GM19025 (cell line): ENCODE data around the gene SANBR.
"Not testable (repeated sequence)": the region's sequence is repeated elsewhere in the genome, so short reads cannot be mapped to it uniquely, and the experiment has no call there.

Experiments used
- ATAC-seq: cut with Tn5 transposase; IDR thresholded peaks from one replicate; pipeline ENCODE4 v1.9.1; 2021; ENCODE audit warnings: mild to moderate bottlenecking, low read depth, moderate library complexity; ENCODE audit not compliant: unreplicated experiment

The SANBR gene

DNA sequence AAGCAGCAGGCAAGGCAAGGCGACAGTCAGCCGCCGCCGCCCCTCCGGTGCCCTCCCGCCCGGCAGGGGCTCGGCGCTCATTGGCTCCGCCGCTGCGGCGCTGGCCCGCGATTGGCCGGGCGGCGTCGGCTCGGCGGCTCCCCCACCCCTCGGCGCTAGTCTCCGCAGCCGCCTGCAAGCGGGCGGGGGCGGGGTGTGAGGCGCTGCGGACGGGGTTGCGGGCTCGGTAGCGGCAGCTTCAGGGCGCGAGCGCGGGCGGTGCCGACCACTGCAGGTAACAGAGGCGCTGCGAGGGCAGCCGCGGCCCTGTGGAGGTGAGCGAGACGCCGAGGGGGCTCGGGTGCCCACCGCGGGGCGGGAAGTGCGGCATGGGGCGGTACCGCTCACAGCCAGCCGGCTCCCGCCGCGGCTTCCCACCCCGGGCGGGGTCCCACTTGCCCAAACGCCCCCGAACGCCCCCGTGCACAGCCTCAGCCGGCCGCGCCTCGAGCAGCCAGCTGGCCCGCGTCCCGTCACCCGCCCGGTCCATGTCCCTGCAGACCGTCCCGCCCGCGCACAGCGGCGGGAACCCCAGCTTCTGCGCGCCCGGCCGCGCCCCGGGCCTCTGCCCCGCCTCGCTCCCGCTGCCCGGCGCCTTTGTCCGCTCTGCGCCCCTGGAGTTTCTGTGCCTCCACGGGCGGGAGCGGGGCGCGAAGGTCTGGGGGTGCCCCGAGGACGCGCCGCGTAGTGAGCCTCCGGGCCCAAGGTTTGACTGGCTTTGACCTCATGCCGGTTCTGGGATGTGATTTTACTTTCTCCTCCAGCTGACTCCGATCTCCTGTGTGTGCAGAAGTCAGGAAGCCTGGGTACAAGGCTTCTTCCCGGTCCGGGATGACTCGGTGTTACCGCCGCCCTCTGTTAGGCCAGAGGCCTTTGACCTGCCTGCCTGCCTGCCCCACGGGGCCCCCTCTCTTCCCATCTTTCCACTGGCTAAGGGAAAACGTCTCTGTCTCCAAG lies at the start of gene SANBR:
Gene SANBR, plus strand, starts transcription at position 158 of the 996 bp plus-strand sequence. CDS start 4,480 bp downstream, outside the sequence.
- peak; percentile 97 for ATAC-seq

DNA sequence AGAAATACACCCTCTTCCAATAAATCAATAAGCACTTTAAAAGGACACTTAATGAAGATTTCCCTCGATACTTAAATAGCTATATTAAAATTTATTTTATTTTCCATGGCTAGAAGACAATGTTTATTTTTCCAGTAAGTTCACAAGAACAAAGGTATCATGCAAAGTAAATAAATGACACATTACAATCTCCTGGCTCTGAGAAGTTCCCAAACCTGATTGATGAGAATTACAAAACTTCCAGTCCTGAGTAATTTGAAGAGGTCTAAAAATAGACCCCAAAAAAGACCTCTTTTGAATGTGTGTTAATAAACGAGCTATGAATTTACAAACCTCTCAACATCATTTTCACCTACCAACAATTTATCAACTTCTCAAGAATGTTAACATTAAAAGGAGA lies 49.7 kb upstream of the SANBR start:
- ATAC-seq: no peak

DNA sequence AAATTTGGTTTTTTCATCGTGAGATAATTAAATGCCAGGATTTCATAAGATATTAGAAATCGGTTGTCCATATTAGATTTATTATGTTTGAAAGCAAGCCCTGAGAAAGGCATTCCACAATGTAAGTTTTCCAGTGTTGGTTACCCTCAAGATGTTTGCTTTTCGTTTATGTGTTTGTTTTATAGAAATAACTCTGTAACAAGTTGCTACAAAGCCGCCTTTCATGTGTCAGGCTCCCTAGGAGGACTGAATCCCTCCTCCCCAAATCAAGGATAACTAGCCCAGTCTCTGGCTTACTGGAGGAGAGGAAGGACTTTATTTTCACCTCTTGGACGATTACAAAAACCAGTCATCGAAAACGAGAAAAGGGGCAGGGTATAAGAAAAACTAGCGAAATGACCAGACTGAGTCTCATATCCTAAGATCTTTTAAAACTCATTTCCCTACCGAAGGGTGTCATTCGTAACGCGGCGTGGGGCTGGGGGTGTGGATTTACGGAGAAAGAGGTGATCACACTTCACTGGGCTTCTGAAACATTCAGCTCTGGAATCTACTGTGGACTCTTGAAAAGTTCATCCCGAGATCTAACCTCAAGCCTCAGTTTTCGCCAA lies 49.2 kb upstream of the SANBR start:
- ATAC-seq: no peak

DNA sequence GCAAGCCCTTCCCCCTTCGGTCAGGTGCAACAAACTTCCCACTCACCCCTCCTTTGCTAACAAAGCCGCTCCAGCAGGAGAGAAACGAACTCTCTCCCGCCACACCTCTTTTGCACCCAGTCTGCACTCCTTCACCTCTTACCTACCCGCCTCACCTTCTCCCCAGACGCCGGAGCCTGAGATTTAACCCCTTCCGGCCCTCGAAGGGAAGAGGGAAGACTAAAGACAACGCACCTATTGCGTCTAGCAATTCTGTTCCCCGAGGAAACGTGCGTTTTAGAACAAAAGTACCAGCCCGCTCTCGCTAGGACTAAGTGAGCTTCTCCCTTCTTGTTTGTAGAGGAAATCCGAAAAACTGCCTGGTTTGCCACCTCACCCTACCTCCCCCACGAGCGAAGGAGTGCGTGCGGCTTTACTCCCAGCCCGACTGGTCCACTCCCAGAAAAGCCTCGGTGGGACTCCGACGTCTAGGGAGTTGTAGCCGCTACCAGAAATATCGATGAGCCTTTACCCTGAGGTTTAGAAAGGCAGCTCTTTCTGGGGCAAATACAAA lies 48.6 kb upstream of the SANBR start:
- peak; percentile 60 for ATAC-seq

DNA sequence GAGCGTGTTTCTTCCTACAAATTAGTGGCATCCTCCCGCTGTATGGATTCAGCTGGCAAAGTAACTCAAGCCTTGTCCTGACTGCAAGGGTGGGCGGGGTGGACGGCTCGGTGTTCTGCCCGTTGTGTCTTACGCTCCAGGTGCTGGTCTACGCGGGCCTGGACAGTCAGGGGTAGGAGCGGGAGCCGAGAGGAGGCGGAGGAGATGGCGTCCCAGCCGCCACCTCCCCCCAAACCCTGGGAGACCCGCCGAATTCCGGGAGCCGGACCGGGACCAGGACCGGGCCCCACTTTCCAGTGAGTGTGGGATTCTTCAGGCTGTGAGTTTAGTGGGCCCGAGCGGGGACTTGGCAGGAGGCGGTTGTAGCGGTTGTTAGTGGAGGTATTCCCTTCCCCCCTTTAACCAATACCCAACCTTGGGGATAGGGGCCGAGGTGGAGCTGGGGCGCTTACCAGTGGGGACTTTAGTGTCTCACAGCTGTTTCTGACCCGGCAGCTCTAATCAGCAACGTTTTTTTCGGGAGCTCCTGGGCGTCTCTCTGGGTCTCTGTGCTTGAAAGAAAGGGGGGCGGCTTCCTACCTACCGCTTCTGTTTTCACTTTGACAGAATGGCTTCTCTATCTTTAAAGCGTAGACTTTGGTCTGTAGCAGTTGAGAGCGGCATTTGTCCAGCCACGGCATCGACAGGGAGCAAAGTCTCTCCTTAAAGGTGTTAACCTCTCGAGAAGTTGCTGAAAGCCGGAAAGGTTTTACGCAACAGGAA lies 47.9 kb upstream of the SANBR start, which contains the start of the genes PEX13 and PUS10:
Gene PEX13, plus strand, starts transcription at position 165 of the 762 bp plus-strand sequence. Its CDS starts 40 bp downstream, at position 205.
Gene PUS10, minus strand, starts transcription at position 700 of the 762 bp plus-strand sequence. CDS start 6,365 bp downstream, outside the sequence.
- ATAC-seq: peak; percentile 77

DNA sequence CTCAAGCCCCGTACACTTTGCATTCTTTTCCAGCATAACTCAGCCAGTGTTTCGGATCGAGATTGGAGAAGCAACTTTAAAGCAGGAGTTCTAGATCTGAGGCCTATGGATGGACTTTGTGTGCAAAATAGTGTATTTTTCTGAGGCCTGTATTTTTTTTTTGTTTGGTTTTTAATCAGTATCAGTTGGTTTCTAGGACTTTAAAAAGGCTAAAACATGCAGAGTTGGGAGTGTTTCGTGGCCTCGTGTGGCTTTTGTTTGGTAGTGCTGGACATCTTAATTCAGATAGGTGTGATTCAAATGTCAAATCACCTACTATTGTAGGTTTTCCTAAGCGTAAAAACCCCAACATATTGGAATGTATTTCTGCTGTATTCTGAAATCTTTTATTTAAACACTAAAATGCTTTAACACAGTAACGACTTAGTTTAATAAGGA lies 47.3 kb upstream of the SANBR start:
- no peak for ATAC-seq

DNA sequence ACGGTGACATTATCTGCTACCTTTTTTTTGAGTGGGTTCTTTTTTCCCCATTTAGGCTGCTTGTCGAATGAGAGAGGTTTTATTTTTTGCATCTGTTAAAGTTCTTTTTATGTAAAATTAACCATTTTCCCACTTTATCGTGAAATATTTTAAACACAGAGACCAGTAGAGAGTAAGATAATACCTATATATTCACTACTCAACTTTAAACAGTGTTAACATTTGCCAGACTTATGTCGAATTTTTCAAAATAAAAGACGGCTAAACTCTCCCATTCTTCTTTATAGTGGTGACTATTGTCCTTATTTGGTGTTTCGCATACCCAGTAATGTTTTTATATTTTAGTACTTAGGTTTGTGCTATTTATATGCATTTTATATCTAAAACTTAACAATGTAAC lies 46.9 kb upstream of the SANBR start:
- no peak for ATAC-seq

DNA sequence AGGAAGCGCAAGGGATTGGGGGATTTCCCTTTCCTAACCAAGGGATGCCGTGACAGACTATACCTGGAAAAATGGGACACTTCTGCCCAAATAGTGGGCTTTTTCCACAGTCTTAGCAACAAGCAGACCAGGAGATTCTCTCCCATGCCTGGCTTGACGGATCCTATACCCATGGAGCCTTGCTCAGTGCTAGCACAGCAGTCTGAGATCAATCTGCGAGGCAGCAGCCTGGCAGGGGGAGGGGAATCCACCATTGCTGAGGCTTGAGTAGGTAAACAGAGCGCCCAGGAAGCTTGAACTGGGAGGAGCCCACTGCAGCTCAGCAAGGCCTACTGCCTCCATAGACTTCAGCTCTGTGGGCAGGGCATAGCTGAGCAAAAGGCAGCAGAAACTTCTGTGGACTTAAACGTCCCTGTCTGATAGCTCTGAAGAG lies 44.4 kb upstream of the SANBR start:
- no peak for ATAC-seq

DNA sequence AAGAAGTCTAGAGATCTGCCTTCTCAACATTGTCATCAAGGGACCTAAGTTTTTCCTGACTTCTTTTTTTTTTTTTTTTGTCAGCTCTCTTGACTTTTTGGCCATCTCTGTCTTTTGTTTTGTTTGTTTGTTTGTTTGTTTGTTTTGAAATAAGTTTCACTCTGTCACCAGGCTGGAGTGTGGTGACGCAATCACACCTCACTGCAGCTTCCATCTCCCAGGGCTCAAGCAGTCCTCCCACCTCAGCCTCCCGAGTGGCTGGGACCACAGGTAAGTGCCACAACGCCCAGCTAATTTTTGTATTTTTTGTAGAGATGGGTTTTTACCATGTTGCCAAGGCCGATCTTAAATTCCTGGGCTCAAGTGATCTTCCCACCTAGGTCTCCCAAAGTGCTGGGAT lies 42.0 kb upstream of the SANBR start:
- no peak for ATAC-seq

DNA sequence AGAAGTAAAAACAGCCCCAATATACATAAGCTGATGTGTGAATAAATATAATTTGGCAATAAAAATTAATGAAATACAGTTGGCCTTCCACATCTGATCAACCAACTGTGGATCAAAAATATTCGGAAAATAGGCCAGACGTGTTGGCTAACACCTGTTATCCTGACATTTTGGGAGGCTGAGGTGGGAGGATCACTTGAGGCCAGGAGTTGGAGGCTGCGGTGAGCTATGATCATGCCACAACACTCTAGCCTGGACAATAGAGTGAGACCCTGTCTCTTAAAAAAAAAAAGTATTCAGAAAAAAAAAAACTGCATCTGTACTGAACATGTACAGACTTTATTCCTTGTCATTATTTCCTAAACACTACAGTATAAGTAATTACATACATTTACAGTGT lies 36.1 kb upstream of the SANBR start:
- ATAC-seq: no peak

DNA sequence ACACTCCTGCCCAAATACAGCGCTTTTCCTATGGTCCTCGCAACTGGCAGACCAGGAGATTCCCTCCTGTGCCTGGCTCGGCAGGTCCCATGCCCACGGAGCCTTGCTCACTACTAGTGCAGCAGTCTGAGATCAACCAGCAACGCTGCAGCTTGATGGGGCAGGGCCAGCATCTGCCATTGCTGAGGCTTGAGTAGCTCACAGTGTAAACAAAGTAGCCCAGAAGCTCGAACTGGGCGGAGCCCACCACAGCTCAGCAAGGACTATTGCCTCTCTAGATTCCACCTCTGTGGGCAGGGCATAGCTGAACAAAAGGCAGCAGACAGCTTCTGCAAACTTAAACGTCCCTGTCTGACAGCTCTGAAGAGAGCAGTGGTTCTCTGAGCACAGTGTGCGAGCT lies 31.1 kb upstream of the SANBR start:
- ATAC-seq: not testable (repeated sequence)

DNA sequence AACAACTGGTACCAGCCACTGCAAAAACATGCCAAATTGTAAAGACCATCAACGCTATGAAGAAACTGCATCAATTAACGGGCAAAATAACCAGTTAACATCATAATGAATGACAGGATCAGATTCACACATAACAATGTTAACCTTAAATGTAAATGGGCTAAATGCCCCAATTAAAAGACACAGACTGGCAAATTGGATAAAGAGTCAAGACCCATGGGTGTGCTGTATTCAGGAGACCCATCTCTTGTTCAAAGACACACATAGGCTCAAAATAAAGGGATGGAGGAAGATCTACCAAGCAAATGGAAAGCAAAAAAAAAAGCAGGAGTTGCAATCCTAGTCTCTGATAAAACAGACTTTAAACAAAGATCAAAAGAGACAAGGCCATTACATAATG lies 29.0 kb upstream of the SANBR start:
- ATAC-seq: not testable (repeated sequence)

DNA sequence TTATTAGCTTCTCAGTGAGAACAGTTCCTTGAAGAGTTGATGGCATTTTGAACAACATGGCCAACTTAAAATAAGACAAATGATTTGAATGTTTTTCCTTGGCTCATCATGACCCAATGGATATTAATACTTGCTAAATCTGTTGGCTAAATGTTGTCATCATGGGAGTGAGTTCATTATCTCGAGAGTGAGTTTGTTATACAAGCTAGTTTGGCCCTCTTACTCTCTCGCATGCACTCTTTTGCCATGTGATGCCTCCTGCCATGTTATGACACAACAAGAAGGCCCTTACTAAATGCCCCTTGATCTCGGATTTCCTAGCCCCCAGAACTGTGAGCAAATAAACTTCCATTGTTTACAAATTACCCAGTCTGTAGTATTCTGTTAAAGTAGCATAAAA lies 22.9 kb upstream of the SANBR start:
- ATAC-seq: no peak

DNA sequence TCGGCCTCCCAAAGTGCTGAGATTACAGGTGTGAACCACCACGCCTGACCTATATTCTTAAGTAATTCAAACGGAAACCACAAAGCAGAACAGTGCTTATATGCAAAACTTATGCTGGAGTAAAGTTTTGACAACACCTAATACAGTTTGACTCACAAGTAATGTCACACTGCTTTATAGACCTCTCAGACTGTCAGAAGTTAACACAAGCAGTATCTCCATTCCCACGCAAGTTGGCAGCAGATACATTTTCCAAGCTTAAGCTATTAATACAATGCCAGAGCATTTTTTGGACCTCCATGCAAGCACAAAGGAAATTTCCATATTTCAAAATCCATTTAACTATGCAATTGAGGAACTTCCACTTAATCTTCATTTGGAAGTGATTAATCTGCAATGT lies 21.0 kb upstream of the SANBR start:
- ATAC-seq: no peak

DNA sequence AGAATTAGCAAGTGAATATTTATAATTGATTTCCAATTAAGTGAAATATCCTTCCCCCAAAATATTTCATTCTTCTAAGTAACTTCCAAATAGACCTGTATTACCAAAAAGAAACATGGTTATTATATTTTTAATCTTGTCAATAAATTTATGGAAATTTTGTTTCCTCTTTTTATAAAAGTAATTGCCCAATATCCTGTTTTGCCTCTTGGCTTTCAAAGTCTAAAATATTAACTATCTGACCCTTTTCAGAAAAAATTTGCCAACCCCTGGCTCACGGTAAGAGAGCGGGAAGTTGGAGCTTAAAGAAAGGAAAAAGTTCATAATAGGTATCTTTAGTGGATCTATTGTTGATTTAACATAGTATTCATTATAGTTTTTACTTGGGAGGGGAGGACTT lies 20.4 kb upstream of the SANBR start:
- no peak for ATAC-seq

DNA sequence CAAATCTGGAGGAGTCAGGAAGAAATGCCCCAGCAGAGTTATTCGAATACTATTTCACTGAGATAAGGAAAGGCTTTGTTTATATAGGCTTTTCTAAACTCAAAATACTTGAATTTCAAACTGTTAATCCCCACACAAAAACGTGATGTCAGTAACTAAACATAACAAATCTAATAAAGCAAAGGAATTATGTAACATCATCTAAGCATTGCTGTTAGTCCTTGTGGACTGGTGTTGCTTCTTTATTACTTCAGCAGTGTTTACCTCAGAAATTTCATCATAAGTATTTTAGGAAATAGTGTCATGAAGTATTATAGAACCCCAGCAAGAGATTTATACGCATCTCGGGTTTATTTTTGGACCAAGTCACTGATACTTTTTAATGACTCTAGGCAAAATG lies 19.7 kb upstream of the SANBR start:
- no peak for ATAC-seq

DNA sequence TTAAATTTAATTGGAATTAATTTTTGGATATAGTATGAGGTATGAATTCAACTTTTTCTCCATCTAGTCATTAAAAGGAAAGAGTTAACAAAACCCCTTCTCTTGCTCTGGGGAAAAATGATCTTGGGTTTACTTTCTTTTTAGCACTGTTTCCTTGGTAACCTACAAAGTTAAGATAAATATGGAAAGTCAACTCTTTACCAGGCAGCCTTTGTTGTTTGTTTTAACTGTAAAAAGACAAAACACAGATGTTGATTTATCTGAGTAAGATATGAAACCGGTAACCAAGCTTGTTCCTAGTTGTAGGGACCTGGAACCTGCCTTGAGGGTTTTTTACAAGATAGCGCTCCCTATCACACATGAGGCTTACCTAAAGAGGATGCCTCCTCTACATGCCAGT lies 10.1 kb upstream of the SANBR start:
- ATAC-seq: no peak

DNA sequence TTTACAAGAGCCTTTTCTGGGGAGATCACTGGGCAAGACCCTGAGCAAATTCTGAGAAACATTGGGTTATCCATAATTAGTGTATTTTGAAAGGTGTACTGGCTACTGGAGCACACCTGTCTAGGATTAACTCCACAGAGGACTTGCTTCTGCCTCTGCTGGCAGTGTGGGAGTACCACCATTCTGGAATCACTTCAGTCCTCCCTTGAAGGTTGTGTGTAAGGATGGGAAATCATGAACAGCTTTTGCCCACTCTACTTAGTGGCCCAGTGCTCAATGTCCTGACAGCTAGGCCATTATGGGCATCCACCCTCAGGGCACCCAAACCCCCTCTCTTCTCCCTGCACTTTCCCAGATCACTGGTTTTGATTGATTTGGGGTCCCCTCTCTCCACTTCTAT lies 8.1 kb upstream of the SANBR start:
- ATAC-seq: no peak

DNA sequence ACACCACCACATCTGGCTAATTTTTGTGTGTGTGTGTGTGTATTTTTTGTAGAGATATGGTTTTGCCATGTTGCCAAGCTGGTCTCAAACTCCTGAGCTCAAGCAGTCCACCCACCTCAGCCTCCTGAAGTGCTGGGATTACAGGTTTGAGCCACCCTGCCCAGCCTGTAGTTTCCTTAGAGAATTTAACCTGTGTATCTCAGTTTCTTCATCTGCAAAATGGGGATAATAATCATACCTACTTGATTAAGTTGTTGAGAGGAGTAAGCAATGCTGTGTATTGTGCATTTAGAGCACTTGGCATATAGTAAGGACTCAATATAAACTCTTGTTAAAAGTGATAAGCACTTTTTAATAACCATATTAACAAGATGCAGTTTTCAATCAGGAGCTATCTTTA lies 6.3 kb upstream of the SANBR start:
- ATAC-seq: no peak

DNA sequence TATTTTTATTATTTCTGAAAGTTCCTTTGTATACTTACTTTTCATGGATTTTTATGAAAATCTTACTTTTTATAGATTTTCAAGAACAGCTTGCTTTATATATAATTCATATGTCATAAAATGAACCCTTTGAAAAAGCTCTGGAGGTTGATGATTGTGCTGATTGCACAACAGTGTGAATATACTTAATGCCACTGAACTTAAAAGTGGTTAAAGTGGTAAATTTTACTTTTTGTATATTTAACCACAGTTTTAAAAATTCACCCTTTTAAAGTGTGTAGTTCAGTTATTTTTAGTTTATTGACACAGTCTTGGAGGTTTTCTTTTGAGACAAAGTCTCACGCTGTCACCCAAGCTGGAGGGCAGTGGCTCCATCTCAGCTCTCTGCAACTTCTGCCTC lies 8.4 kb downstream of the SANBR start:
- ATAC-seq: no peak
